OCI-LY1 (cell line): ENCODE measurements around the gene MMAB.

Source experiments
- H2AFZ ChIP-seq: fragments of 200-600 bp; sonication (generic), shearing (Covaris generic); 2 replicates; pipeline ENCODE4 v1.6.0; 2014; ENCODE audit warnings: antibody characterized with exemption, mild to moderate bottlenecking, low read length
- H3F3A ChIP-seq: fragments of 200-600 bp; sonication (generic), shearing (Covaris generic); 2 replicates; pipeline ENCODE4 v1.6.0; 2014; ENCODE audit warnings: mild to moderate bottlenecking, antibody characterized with exemption, low read length, moderate library complexity; ENCODE audit not compliant: insufficient read depth
- H3K27ac ChIP-seq: fragments of 200-600 bp; sonication (generic); 2 replicates; pipeline ENCODE4 v1.5.1; 2014; ENCODE audit warnings: low read length, mixed run types, mild to moderate bottlenecking, low read depth; ENCODE audit not compliant: poor library complexity, severe bottlenecking
- H3K27me3 ChIP-seq: fragments of 200-600 bp; sonication (generic); 2 replicates; pipeline ENCODE4 v1.6.0; 2014; ENCODE audit warnings: antibody characterized with exemption, mild to moderate bottlenecking, low read length, moderate library complexity; ENCODE audit not compliant: insufficient read depth
- H3K36me3 ChIP-seq: fragments of 200-600 bp; sonication (generic); 2 replicates; pipeline ENCODE4 v1.6.1; 2014; ENCODE audit warnings: mild to moderate bottlenecking, antibody characterized with exemption, low read length, moderate library complexity, mixed read lengths; ENCODE audit not compliant: insufficient read depth
- H3K4me1 ChIP-seq: fragments of 200-600 bp; sonication (generic); 2 replicates; pipeline ENCODE4 v1.5.1; 2014; ENCODE audit warnings: mild to moderate bottlenecking, low read length, moderate library complexity; ENCODE audit not compliant: insufficient read depth, severe bottlenecking
- H3K4me2 ChIP-seq: fragments of 200-600 bp; sonication (generic), shearing (Covaris generic); 2 replicates; pipeline ENCODE4 v1.6.1; 2014; ENCODE audit warnings: low read length
- H3K4me3 ChIP-seq: fragments of 200-600 bp; sonication (generic); 2 replicates; pipeline ENCODE4 v1.5.1; 2014; ENCODE audit warnings: low read length, low read depth, mild to moderate bottlenecking, mixed read lengths; ENCODE audit not compliant: poor library complexity, severe bottlenecking
- H3K79me2 ChIP-seq: fragments of 200-600 bp; shearing (Covaris generic); 2 replicates; pipeline ENCODE4 v1.6.1; 2016; ENCODE audit warnings: mixed run types, low read length, mixed read lengths; ENCODE audit not compliant: insufficient read depth
- H3K9ac ChIP-seq: fragments of 200-600 bp; sonication (generic), shearing (Covaris generic); 2 replicates; pipeline ENCODE4 v1.6.1; 2014; ENCODE audit warnings: mild to moderate bottlenecking, low read length, mixed read lengths
- H3K9me2 ChIP-seq: fragments of 200-600 bp; sonication (generic), shearing (Covaris generic); 2 replicates; pipeline ENCODE4 v1.6.1; 2014; ENCODE audit warnings: low read depth, mild to moderate bottlenecking, low read length, mixed read lengths
- H3K9me3 ChIP-seq: fragments of 200-600 bp; shearing (Covaris generic); 2 replicates; pipeline ENCODE4 v1.6.1; 2014; ENCODE audit warnings: low read length, mixed read lengths
- H4K20me1 ChIP-seq: fragments of 200-600 bp; sonication (generic), shearing (Covaris generic); 2 replicates; pipeline ENCODE4 v1.6.0; 2016; ENCODE audit warnings: mild to moderate bottlenecking, low read length; ENCODE audit not compliant: insufficient read depth
- CTCF ChIP-seq: fragments of 200-600 bp; sonication (generic), shearing (Covaris generic); IDR thresholded peaks from 2 replicates; pipeline ENCODE4 v1.5.1; 2017; ENCODE audit warnings: mild to moderate bottlenecking, antibody characterized with exemption, low read length, moderate library complexity, mixed read lengths
- EZH2 ChIP-seq: fragments of 200-600 bp; sonication (generic), shearing (Covaris generic); IDR thresholded peaks from 2 replicates; pipeline ENCODE4 v1.8.0; 2017; ENCODE audit warnings: borderline replicate concordance, mixed run types, mild to moderate bottlenecking, antibody characterized with exemption, low read length, moderate library complexity, mixed read lengths

The MMAB gene

GRCh38 chr12:109521831-109522230, 51.5 kb downstream of the MMAB start:
- Histone ChIP-seq H3K4me2 (no peak overlapping the region), H3K9me2 (no peaks in the 10 kb centered on the region), H3K27me3 (no peaks in the 10 kb centered on the region), H3K9me3 (no peaks in the 10 kb centered on the region), H3K36me3 (peaks cover 8% of the 10 kb centered on the region; the same call in 1 of the 2 replicates), H3F3A (no peaks in the 10 kb centered on the region), H3K79me2 (no peaks in the 10 kb centered on the region), H2AFZ (no peak overlapping the region), H3K4me3 (no peak overlapping the region), H3K27ac (no peak overlapping the region), H3K4me1 (no peaks in the 10 kb centered on the region), H4K20me1 (no peaks in the 10 kb centered on the region), H3K9ac (no peak overlapping the region)
- no peak for TF ChIP-seq CTCF
- no peak for TF ChIP-seq EZH2

- no peaks in the 10 kb centered on the region for H4K20me1 ChIP-seq
- no peak overlapping the region for H3K9ac ChIP-seq
- no peaks in the 10 kb centered on the region for H3K9me2 ChIP-seq
- H3K4me2 ChIP-seq = no peak overlapping the region
- H3F3A ChIP-seq = no peaks in the 10 kb centered on the region
- no peak overlapping the region for H3K27ac ChIP-seq
- H3K27me3 ChIP-seq = no peaks in the 10 kb centered on the region
- H2AFZ ChIP-seq = no peak overlapping the region
- H3K4me1 ChIP-seq = no peaks in the 10 kb centered on the region
- peaks cover 8% of the 10 kb centered on the region; the same call in 1 of the 2 replicates for H3K36me3 ChIP-seq
- H3K79me2 ChIP-seq = no peaks in the 10 kb centered on the region
- no peak for TF ChIP-seq CTCF
- TF ChIP-seq EZH2 = no peak
- no peak overlapping the region for H3K4me3 ChIP-seq
- H3K9me3 ChIP-seq = no peaks in the 10 kb centered on the region
These were observed 53.5 kb downstream of the MMAB start for GRCh38 chr12:109519787-109520186.

- Histone ChIP-seq H3K27me3 (no peaks in the 10 kb centered on the region), H3K27ac (no peak overlapping the region), H2AFZ (no peak overlapping the region), H3K9me3 (no peaks in the 10 kb centered on the region), H3K4me2 (no peak overlapping the region), H3K79me2 (no peaks in the 10 kb centered on the region), H3F3A (no peaks in the 10 kb centered on the region), H3K4me1 (no peaks in the 10 kb centered on the region), H3K9me2 (no peaks in the 10 kb centered on the region), H3K36me3 (peaks cover 8% of the 10 kb centered on the region; the same call in 1 of the 2 replicates), H3K4me3 (no peak overlapping the region), H3K9ac (no peak overlapping the region), H4K20me1 (no peaks in the 10 kb centered on the region)
- TF ChIP-seq CTCF = peak; percentile 59
- no peak for TF ChIP-seq EZH2
These were observed 54.3 kb downstream of the MMAB start for GRCh38 chr12:109518820-109519665.
